GM12872 (cell line): ENCODE data around the gene MMD2.

ENCODE experiments used
- CTCF ChIP-seq: IDR thresholded peaks from 3 replicates; pipeline ENCODE4 v1.5.1; 2011; ENCODE audit warnings: low read depth, mild to moderate bottlenecking, low read length, moderate library complexity; ENCODE audit not compliant: insufficient read depth

The MMD2 gene

GRCh38 chr7:4904346-4904745, 54.6 kb downstream of the MMD2 start:
- no peak for TF ChIP-seq CTCF

- TF ChIP-seq CTCF: no peak
Measured at GRCh38 chr7:4895766-4896165, 63.2 kb downstream of the MMD2 start.

GRCh38 chr7:4894482-4894881, 64.5 kb downstream of the MMD2 start:
- TF ChIP-seq CTCF: no peak

GRCh38 chr7:4893929-4894475, 65.0 kb downstream of the MMD2 start:
- TF ChIP-seq CTCF: no peak

- TF ChIP-seq CTCF: no peak
Measured at GRCh38 chr7:4889682-4890081, 69.3 kb downstream of the MMD2 start.

- TF ChIP-seq CTCF: no peak
Measured at GRCh38 chr7:4888161-4888560, 70.8 kb downstream of the MMD2 start.

GRCh38 chr7:4886671-4887070, 72.3 kb downstream of the MMD2 start:
- TF ChIP-seq CTCF: no peak
